ENCODE measurements around the gene RTN4.
"Not testable (repeated sequence)": the region's sequence is repeated elsewhere in the genome, so short reads cannot be mapped to it uniquely, and the experiment has no call there.

The RTN4 gene

GRCh38 chr2:55050100-55050994, at the start of gene RTN4:
Gene RTN4 (minus strand): TSS chr2:55050451. CDS start chr2:55050300, 151 bp downstream.
- no peak for FAIRE-seq

GRCh38 chr2:55099493-55099877, 49.2 kb upstream of the RTN4 start:
- FAIRE-seq: no peak

- no peak for FAIRE-seq
Observed at GRCh38 chr2:55097461-55098410, 47.5 kb upstream of the RTN4 start.

- no peak for FAIRE-seq
Observed at GRCh38 chr2:55097082-55097460, 46.8 kb upstream of the RTN4 start.

DNA sequence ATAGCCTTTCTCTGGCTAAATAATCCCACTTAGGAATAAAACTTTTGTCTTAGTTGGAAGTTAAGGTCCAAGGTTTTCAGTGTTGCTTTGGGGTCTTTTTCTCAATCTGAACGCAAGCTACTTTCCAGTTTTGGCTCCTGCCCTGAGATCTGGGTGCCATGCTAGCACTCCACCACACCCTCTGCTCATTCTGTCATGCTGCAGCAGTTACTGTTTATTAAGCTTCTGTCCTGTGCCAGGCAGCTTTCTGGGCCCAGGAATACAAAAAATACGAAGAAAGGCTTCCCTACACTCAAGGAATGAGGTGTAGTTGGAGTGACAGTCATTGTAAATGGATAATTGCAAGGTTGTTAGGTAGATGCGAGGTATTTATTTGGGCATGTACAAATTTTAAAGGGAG, 46.3 kb upstream of the RTN4 start:
- FAIRE-seq: no peak

DNA sequence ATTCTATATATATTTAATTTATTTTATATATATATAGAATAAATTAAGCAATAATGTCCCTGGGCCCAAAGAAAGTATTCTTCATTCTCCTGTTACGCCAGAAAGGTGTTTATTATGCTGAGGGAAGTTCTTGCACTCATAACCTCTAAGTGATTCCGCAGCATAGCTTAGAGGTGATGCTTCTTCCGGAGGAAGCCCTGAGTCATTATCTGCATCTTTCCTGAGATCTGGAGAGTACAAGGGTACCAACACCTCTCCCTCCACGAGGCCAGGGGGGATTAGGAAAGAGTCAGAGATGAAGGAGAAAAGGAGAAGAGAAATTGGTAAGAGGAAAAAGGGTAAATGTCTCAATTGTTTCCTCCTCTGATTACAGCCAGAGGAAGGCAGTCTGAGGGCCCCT, 43.1 kb upstream of the RTN4 start:
- no peak for FAIRE-seq

DNA sequence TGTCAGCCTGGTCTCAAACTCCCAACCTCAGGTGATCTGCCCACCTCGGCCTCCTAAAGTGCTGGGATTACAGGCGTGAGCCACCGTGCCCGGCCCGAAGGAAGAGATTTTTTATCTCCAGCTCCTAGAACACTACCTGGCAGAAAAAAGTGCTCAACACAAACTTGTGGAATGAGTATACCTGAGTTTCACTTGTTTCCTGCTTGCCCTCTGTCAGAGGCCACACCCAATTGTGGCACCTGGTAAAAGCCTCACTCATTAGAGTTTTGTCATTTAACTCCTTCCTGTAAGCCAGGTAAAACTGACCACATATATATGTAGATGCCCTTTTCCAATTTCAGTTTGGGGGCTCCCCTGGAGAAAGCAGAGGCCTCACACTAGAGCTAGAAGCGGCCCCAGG, 42.2 kb upstream of the RTN4 start:
- no peak for FAIRE-seq

GRCh38 chr2:55091681-55092080, 41.4 kb upstream of the RTN4 start:
- not testable (repeated sequence) for FAIRE-seq

DNA sequence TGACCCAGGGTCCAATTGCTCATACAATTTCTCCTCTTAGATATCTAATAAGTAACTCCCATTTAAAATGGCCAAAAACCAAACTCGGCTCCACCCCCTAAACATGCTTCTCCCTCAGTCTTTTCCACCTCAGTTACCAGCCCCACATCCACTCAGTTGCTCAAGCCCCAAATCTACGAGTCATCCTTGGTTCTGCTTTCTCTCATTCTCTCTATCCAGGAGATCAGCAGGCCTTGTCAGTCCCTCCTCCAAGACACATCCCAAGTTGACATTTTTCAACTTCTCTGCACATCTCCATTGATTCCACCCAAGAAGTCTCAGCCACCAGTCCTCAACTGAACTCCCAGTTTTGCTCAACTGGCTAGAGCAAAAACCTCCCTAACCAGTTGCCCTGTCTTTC, 40.5 kb upstream of the RTN4 start:
- no peak for FAIRE-seq

DNA sequence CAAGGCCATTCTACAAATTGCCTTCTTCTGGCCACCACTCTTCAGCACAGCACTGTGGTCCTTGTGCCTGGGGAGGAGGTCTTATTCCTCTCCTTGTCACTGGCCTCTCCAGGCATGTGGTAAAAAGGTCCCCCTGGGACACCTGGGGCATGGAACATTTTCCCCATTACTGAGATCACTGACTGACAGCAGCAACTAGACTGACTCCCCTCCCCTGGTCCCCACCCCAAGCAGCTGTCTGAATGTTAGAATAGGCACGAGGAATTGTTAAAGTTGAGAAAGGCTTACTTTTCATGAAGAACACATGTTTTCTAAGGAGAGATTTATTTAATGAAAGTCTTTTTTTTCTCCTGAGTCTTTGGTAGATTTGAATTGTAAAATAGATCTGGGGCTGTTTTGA, 39.5 kb upstream of the RTN4 start:
- FAIRE-seq: no peak

- FAIRE-seq: no peak
Observed at GRCh38 chr2:55088400-55088799, 38.1 kb upstream of the RTN4 start.

DNA sequence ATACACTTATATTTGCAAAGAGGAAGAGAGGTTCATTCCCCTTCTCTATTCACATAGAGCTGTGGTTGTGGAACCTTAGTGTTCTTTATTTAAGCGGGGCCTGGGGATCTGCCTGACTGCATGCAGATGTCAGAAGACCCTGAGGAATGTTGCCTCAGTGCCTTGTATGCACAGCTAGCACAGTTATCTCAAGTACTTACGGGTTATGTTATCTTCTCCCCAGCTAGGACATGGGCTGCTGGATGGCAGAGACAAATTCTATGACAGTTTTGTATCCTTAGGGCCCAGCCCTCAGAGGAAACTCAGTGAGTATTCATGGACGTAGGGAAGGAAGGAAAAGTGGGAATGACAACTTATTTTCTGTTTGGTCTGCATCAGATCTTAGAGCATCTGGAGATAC, 37.7 kb upstream of the RTN4 start:
- FAIRE-seq: no peak

DNA sequence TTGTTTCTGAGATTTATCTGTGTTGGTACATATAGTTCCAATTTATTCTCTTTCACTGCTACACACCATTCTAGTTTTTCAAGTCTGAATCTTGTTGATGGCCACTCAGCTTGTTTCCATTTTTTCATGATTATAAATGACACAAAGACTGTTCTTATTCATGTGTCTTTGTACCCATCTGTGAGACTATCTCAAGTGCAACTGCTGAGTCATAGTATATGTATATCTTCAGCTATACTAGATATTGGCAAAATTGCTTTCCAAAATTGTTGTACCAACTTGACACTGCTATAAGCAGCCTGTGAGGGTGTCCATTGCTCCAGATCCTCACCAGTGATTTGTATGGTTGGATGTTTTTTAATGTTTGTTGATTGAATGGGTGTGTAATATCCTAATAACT, 37.2 kb upstream of the RTN4 start:
- no peak for FAIRE-seq

GRCh38 chr2:55085113-55086040, 35.1 kb upstream of the RTN4 start:
- no peak for FAIRE-seq

- FAIRE-seq: no peak
Observed at GRCh38 chr2:55084641-55085040, 34.4 kb upstream of the RTN4 start.

- FAIRE-seq: no peak
Observed at GRCh38 chr2:55080204-55080738, 30.0 kb upstream of the RTN4 start.

GRCh38 chr2:55078956-55079355, 28.7 kb upstream of the RTN4 start:
- FAIRE-seq: no peak

GRCh38 chr2:55076721-55077120, 26.5 kb upstream of the RTN4 start:
- FAIRE-seq: no peak

DNA sequence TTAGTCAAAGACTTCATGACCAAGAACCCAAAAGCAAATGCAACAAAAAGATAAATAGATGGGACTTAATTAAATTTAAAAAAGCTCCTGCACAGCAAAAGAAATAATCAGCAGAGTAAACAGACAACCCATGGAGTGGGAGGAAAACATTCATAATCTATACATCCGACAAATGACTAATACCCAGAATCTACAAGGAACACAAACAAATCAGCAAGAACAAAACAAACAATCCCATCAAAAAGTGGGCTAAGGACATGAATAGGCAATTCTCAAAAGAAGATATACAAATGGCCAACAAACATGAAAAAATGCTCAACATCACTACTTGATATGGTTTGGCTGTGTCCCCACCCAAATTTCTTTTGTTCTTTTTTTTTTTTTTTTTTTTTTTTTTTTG, 25.8 kb upstream of the RTN4 start:
- FAIRE-seq: not testable (repeated sequence)

DNA sequence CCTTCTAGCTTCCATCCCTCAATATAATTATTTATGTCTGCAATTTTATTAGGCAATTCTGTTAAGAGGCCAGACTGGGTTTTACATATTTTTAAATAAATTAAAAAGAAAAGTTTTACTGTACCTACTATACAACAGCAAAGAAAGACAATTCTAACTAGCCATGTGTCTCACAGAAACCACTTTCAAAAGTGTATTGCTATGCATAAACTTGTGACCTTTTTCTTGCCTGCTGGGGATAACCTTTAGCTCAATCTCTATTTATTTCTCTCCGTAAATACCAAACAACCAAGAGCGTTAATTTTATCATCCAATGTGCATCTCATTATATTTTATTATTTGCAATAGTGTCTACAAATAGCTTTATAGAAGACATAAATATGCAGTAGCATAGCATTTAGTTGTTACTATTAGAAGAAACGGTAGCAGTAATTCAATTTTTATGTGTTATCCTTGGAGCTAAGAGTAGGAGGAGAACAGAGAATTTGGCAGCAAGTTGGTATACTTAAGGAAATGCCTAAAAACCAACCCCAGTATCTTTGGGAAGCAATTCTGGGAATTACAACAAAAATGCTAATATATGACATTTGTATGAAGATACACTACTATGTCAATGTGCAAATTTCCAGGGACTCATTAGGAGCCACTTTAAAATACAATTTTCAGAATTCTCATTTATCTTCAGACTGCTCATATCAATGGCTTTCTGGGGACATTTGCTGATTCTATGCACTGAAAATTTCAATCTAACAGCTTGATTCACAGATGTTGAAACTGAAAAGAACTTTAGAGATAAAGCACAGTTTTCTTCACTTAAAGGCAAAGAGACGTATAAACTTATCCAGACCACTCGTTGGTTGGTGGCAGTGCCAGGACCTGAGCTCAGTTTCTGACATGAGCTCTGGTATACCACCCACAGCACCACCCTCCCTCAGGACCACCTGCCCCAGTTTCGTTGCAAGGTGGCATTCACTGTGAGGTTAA, 23.0 kb upstream of the RTN4 start:
- no peak for FAIRE-seq

- FAIRE-seq: no peak
Observed at GRCh38 chr2:55063713-55064323, 13.6 kb upstream of the RTN4 start.

Data from G401.6 (cell line).